GM12878 (cell line): Measurements from ENCODE around the gene PTGES2. TPM values are rescaled to one million over a fixed set of nuclear protein-coding genes. Genes with fewer than 3 reads are reported as not detected.

Source experiments
- ATAC-seq: fragments of 200-7000 bp; cut with Tn5 transposase; 3 replicates; pipeline ENCODE4 v1.9.1; 2020; ENCODE audit warnings: mild to moderate bottlenecking, moderate library complexity
- Bru-seq: library from RNA; stranded (reverse); fragments of 400-500 nt; gene quantifications from one replicate; lab custom pipeline; 2021; lab: Mats Ljungman, UMichigan
- BruChase-seq, 2 experiments: library from RNA; stranded (reverse); fragments of 400-500 nt; gene quantifications; one replicate each; lab custom pipeline; 2021; lab: Mats Ljungman, UMichigan
- BruUV-seq: library from RNA; stranded (reverse); fragments of 400-500 nt; replicated peaks from 2 replicates; lab custom pipeline; 2021; lab: Mats Ljungman, UMichigan
- CTCF ChIA-PET: fragments of 300-600 bp; sonication (Branson Sonifier 250); formaldehyde crosslinking; extraction: SDS; loops from one replicate; lab custom pipeline; 2021; ENCODE audit warnings: inconsistent platforms; lab: Yijun Ruan, JAX
- POLR2A ChIA-PET: fragments of 350-600 bp; formaldehyde crosslinking; extraction: SDS; loops from one replicate; lab custom pipeline; 2021; ENCODE audit warnings: inconsistent platforms; lab: Charles Lee
- RAD21 ChIA-PET: fragments of 300-600 bp; sonication (Branson Sonifier 250); formaldehyde crosslinking; loops from one replicate; lab custom pipeline; 2023; ENCODE audit warnings: antibody characterized with exemption; ENCODE audit not compliant: unreplicated experiment; lab: Charles Lee
- SMC1A ChIA-PET: fragments of 300-600 bp; sonication (Branson Sonifier 250); formaldehyde crosslinking; loops from one replicate; lab custom pipeline; 2023; ENCODE audit not compliant: unreplicated experiment, uncharacterized antibody; lab: Charles Lee
- DNase-seq: peaks from one replicate; pipeline ENCODE4 v3.0.0-alpha.2; 2011; ENCODE audit warnings: low read depth, low spot score
- FAIRE-seq: peaks from 3 replicates; lab custom pipeline; 2011; peaks lifted over from hg19 to GRCh38; lab: Jason Lieb, UNC
- H2AFZ ChIP-seq: 2 replicates; pipeline ENCODE4 v1.6.0; 2011; ENCODE audit warnings: low read depth, low read length, control low read depth; ENCODE audit not compliant: control insufficient read depth
- H3K27ac ChIP-seq: 2 replicates; pipeline ENCODE4 v1.5.1; 2011; ENCODE audit warnings: control low read depth; ENCODE audit not compliant: control insufficient read depth, insufficient read depth
- H3K27me3 ChIP-seq, 2 experiments: replicated peaks in 1 of 2; 2 replicates each; pipeline versions ENCODE4 v1.6.0 to v1.6.1; 2011; ENCODE audit warnings: low read length in 1 of 2; ENCODE audit not compliant: control insufficient read depth in 2 of 2, insufficient read depth in 2 of 2
- H3K36me3 ChIP-seq, 2 experiments: 2 replicates each; pipeline ENCODE4 v1.5.1; 2011; ENCODE audit warnings: low read length in 1 of 2; ENCODE audit not compliant: control insufficient read depth in 2 of 2, insufficient read depth in 2 of 2
- H3K4me1 ChIP-seq: 2 replicates; pipeline ENCODE4 v1.6.1; 2011; ENCODE audit warnings: mild to moderate bottlenecking, low read length, moderate library complexity, mixed read lengths; ENCODE audit not compliant: control insufficient read depth, insufficient read depth
- H3K4me2 ChIP-seq: 2 replicates; pipeline ENCODE4 v1.6.0; 2011; ENCODE audit warnings: control low read depth; ENCODE audit not compliant: control insufficient read depth, insufficient read depth
- H3K4me3 ChIP-seq: fragments of 200-600 bp; sonication (generic); 2 replicates; pipeline ENCODE4 v1.5.1; 2016
- H3K79me2 ChIP-seq: 2 replicates; pipeline ENCODE4 v1.6.0; 2011; ENCODE audit warnings: low read length; ENCODE audit not compliant: control insufficient read depth, insufficient read depth
- H3K9ac ChIP-seq: 2 replicates; pipeline ENCODE4 v1.8.0; 2011; ENCODE audit warnings: low read length, control low read depth, mixed read lengths; ENCODE audit not compliant: control insufficient read depth, insufficient read depth
- H3K9me3 ChIP-seq: replicated peaks from 3 replicates; pipeline ENCODE4 v1.5.1; 2011; ENCODE audit warnings: mild to moderate bottlenecking, low read length; ENCODE audit not compliant: control insufficient read depth, insufficient read depth
- H4K20me1 ChIP-seq: 2 replicates; pipeline ENCODE4 v1.6.0; 2011; ENCODE audit not compliant: control insufficient read depth, insufficient read depth
- BHLHE40 ChIP-seq, 2 experiments: fragments of 450-650 bp in 1 of 2; IDR thresholded peaks; 2 replicates each; pipeline ENCODE4 v1.6.1; 2011 to 2017; ENCODE audit warnings: low read depth in 2 of 2, borderline replicate concordance in 1 of 2, improper control_type of control experiment in 1 of 2, low read length in 1 of 2, mild to moderate bottlenecking in 1 of 2
- ESRRA ChIP-seq: IDR thresholded peaks from 2 replicates; pipeline ENCODE4 v1.6.1; 2012; ENCODE audit warnings: mild to moderate bottlenecking, low read length, improper control_type of control experiment
- GATAD2B ChIP-seq: fragments of 450-650 bp; conservative IDR thresholded peaks from 2 replicates; pipeline ENCODE4 v1.6.1; 2017; ENCODE audit warnings: low read depth, mild to moderate bottlenecking, moderate library complexity
- HDAC6 ChIP-seq: fragments of 200-600 bp; sonication (generic); IDR thresholded peaks from one replicate; pipeline ENCODE4 v1.8.0; 2017; ENCODE audit warnings: antibody characterized with exemption; ENCODE audit not compliant: unreplicated experiment
- LARP7 ChIP-seq: fragments of 450-650 bp; IDR thresholded peaks from 2 replicates; pipeline ENCODE4 v1.6.1; 2017; ENCODE audit warnings: mild to moderate bottlenecking
- MEF2A ChIP-seq: IDR thresholded peaks from 2 replicates; pipeline ENCODE4 v1.6.1; 2011; ENCODE audit warnings: low read depth, mild to moderate bottlenecking, low read length, moderate library complexity; ENCODE audit not compliant: insufficient read depth
- NR2C2 ChIP-seq: IDR thresholded peaks from 2 replicates; pipeline ENCODE4 v1.6.1; 2011; ENCODE audit warnings: borderline replicate concordance, low read depth; ENCODE audit not compliant: control insufficient read depth, insufficient read length
- RELA ChIP-seq: fragments of 450-650 bp; IDR thresholded peaks from 2 replicates; pipeline ENCODE4 v1.8.0; 2014; ENCODE audit warnings: borderline replicate concordance; ENCODE audit not compliant: partially characterized antibody
- SIN3A ChIP-seq: IDR thresholded peaks from 2 replicates; pipeline ENCODE4 v1.6.1; 2012; ENCODE audit warnings: low read depth, low read length, improper control_type of control experiment
- ZNF622 ChIP-seq: fragments of 450-650 bp; IDR thresholded peaks from 2 replicates; pipeline ENCODE4 v1.6.1; 2017; ENCODE audit warnings: mild to moderate bottlenecking, inconsistent platforms
- WGBS: methylation state at CpG from one replicate; pipeline ENCODE4 v1.1.6; 2016; ENCODE audit warnings: low lambda C conversion rate; ENCODE audit not compliant: insufficient replicate concordance, insufficient coverage; ENCODE audit errors: missing lambda C conversion rate; 5-methylcytosine and 5-hydroxymethylcytosine counted together
- in situ Hi-C: fragments of 300-500 bp; cut with MboI; formaldehyde crosslinking; loops from 9 replicates; pipeline ENCODE4 v1.14.3; 2018; ENCODE audit warnings: mixed read lengths
- intact Hi-C: fragments of 100-400 bp; cut with micrococcal nuclease; formaldehyde crosslinking; loops from one replicate; pipeline ENCODE4 v1.14.2; 2022; ENCODE audit not compliant: unreplicated experiment
- long read RNA-seq, 2 experiments: library from polyadenylated mRNA; unstranded; transcript quantifications; one replicate each; pipeline ENCODE4 v2.0.0, GENCODE V29; 2019 to 2020
- polyA minus RNA-seq, 3 experiments: library from RNA; depleted of rRNA, polyadenylated mRNA; stranded (reverse); fragments of >200 nt; gene quantifications; 2 replicates each; pipeline ENCODE4 v1.2.3, GENCODE V29; 2011
- polyA plus RNA-seq, 11 experiments: library from polyadenylated mRNA; depleted of rRNA in 4 of 11; unstranded in 6 of 11; stranded (reverse) in 5 of 11; fragments of >200 nt; fragmentation: Nextera tagmentation in 4 of 11; fragmentation: Illumina TruSeq in 1 of 11; extraction: Ambion mirVana in 4 of 11; extraction: Trizol in 1 of 11; gene quantifications; 1 replicate in 1 of 11; 2 replicates in 10 of 11; pipeline versions ENCODE4 v1.2.1 to v1.2.3, GENCODE V29; 2011 to 2016; ENCODE audit warnings: inconsistent platforms in 2 of 11, missing spikeins in 2 of 11, low read depth in 1 of 11
- total RNA-seq, 4 experiments: library from RNA; depleted of rRNA in 3 of 4; stranded (reverse); fragments of >200 nt in 3 of 4; fragmentation: Illumina TruSeq in 1 of 4; extraction: Trizol in 1 of 4; gene quantifications; 2 replicates each; pipeline versions ENCODE4 v1.2.1 to v1.2.3, GENCODE V29; 2013 to 2021
- TF ChIP-seq, protein P1 (sequence below): IDR thresholded peaks from 2 replicates; pipeline ENCODE4 v1.6.1; 2011; ENCODE audit warnings: low read depth, low read length, improper control_type of control experiment, borderline replicate concordance
- TF ChIP-seq, protein P2 (sequence below): IDR thresholded peaks from 2 replicates; pipeline ENCODE4 v1.6.1; 2012; ENCODE audit warnings: low read depth, low read length, improper control_type of control experiment
- TF ChIP-seq, protein P3 (sequence below): IDR thresholded peaks from 2 replicates; pipeline ENCODE4 v1.6.1; 2012; ENCODE audit warnings: low read depth, low read length, improper control_type of control experiment
- TF ChIP-seq, protein P4 (sequence below): fragments of 450-650 bp; conservative IDR thresholded peaks from 2 replicates; pipeline ENCODE4 v1.6.1; 2017; ENCODE audit warnings: mild to moderate bottlenecking, moderate library complexity

Gene PTGES2
- 116 TPM in 2 replicates for total RNA-seq (2013; cell fraction: nucleolus; rRNA removed)
- total RNA-seq (2014; rRNA removed) (127 and 141 TPM in 2 replicates), total RNA-seq (2014; rRNA removed; fragmentation: Illumina TruSeq; extraction: Trizol) (45.8 and 57.9 TPM in 2 replicates), total RNA-seq (2021) (99.5 and 106 TPM in 2 replicates), polyA plus RNA-seq (2011; rRNA removed) (54.8 and 98.8 TPM in 2 replicates), polyA plus RNA-seq (2014; fragmentation: Illumina TruSeq; extraction: Trizol) (34.3 and 59.9 TPM in 2 replicates), polyA plus RNA-seq (2014; fragmentation: Nextera tagmentation; extraction: Ambion mirVana) (1 to 10 TPM; 2.1 to 7.0 TPM), polyA plus RNA-seq (2014; rRNA removed) (107 and 125 TPM in 2 replicates), polyA plus RNA-seq (2016; fragmentation: Nextera tagmentation; extraction: Ambion mirVana) (100 to 1,000 TPM; 114 to 131 TPM), polyA minus RNA-seq (2011; rRNA and poly(A)+ RNA removed) (67.9 and 113 TPM in 2 replicates), Bru-seq, nascent RNA (percentile 81 among the genes with signal in this experiment), BruChase-seq, experiment 1, labeled RNA remaining after a 6-hour chase (percentile 90 among the genes with signal in this experiment), BruChase-seq, experiment 2, labeled RNA remaining after a 2-hour chase (percentile 80 among the genes with signal in this experiment)
- polyA plus RNA-seq (2011; ENCODE audit: low read depth), result 19.0 TPM
- 104 and 167 TPM in 2 replicates for polyA plus RNA-seq (2011; cell fraction: cytosol; rRNA removed)
- polyA plus RNA-seq (2011; cell fraction: nucleus; rRNA removed), result 214 and 242 TPM in 2 replicates
- polyA plus RNA-seq (2012), result 37.4 and 47.3 TPM in 2 replicates
- polyA minus RNA-seq (2011; cell fraction: cytosol; rRNA and poly(A)+ RNA removed), result 32.5 and 41.4 TPM in 2 replicates
- polyA minus RNA-seq (2011; cell fraction: nucleus; rRNA and poly(A)+ RNA removed), result 42.6 and 74.1 TPM in 2 replicates
- long read RNA-seq, experiment 1, transcript PTGES2-202 (7 exons, 2,331 nt), result major isoform, 52 of 74 reads
- long read RNA-seq, experiment 1, partial matches to known transcripts, result 3 of 74 reads
- long read RNA-seq, experiment 1, other reads (novel, unspliced or antisense), result 19 of 74 reads
- long read RNA-seq, experiment 2, partial matches to known transcripts, result 0 of 1 reads
- long read RNA-seq, experiment 2, other reads (novel, unspliced or antisense), result 1 of 1 reads

DNA sequence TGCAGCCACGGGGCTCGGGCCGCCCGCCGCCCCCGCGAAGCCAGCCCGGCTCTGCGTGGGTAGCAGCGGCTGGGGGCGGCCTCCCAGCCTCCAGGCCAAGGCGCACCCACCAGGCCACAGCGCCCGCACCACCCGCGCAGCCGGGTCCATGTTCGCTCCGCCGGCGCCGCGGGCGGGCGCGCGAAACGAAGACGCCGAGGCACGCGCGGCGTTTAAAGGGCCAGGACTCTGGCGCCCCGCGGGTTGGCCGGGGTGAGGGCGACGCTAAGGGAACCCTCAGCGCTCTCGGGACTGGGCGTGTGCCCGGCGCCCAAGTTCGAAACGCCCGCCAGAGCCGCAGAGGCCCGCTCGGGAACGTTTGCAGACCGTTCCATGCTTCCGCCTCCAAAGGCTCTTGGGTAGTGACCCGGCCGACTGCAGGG lies at the start of gene PTGES2:
Gene PTGES2, minus strand, starts transcription at position 162 of the 422 bp plus-strand sequence. Its CDS starts 12 bp downstream, at position 150.
- Histone ChIP-seq H4K20me1 (no peaks in the 10 kb centered on the region), H3K27ac (peak within 1 kb of the TSS; percentile 99), H3K9ac (peak within 1 kb of the TSS; percentile 98), H3K36me3 (peaks cover 1 to 12% of the 10 kb centered on the region in 2 experiments; a peak in 3 of 4 replicates), H3K4me3 (peak within 1 kb of the TSS; percentile 88), H3K27me3 (no peaks in the 10 kb centered on the region; a peak in 2 of 4 replicates), H2AFZ (peak within 1 kb of the TSS; percentile 99), H3K79me2 (peaks cover 32% of the 10 kb centered on the region), H3K4me1 (peaks cover 14% of the 10 kb centered on the region; the same call in 1 of the 2 replicates), H3K4me2 (peak within 1 kb of the TSS; percentile 79), H3K9me3 (no peaks in the 10 kb centered on the region)
- ATAC-seq (peak; percentile 81), DNase-seq (no peak), FAIRE-seq (no peak)
- intact Hi-C loops, result loop anchor here (1.0 to 5.0 kb wide), 3 partner anchors 33 to 340 kb away; partner anchors contain the start of genes BBLN, CDK9 and SLC27A4
- CTCF ChIA-PET, result interaction anchor here (7.4 kb wide), 1 partner anchor 12 kb away, joined by 84 read pairs; no protein-coding TSS in a partner anchor
- in situ Hi-C loops, result no loop called here
- RAD21 ChIA-PET, result interaction anchor here (0.5 kb wide), 1 partner anchor 167 kb away, joined by 3 read pairs; no protein-coding TSS in a partner anchor
- BruUV-seq, result no TSS peak
- 0% methylated on average over 40 of the region's 56 CpGs for WGBS
- POLR2A ChIA-PET, result interaction anchor here (1.5 kb wide), 1 partner anchor 8 kb away, joined by 4 read pairs; no protein-coding TSS in a partner anchor
- SMC1A ChIA-PET, result no interaction called here
- peak; percentile 33; the same call in 1 of the 2 replicates for TF ChIP-seq SIN3A
- TF ChIP-seq, protein P1, sequence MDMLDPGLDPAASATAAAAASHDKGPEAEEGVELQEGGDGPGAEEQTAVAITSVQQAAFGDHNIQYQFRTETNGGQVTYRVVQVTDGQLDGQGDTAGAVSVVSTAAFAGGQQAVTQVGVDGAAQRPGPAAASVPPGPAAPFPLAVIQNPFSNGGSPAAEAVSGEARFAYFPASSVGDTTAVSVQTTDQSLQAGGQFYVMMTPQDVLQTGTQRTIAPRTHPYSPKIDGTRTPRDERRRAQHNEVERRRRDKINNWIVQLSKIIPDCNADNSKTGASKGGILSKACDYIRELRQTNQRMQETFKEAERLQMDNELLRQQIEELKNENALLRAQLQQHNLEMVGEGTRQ, result no peak
- TF ChIP-seq, protein P2, sequence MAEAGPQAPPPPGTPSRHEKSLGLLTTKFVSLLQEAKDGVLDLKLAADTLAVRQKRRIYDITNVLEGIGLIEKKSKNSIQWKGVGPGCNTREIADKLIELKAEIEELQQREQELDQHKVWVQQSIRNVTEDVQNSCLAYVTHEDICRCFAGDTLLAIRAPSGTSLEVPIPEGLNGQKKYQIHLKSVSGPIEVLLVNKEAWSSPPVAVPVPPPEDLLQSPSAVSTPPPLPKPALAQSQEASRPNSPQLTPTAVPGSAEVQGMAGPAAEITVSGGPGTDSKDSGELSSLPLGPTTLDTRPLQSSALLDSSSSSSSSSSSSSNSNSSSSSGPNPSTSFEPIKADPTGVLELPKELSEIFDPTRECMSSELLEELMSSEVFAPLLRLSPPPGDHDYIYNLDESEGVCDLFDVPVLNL, result 0 out of 2 replicates have a peak, but pooled peaks have one; percentile 51
- no peak for TF ChIP-seq NR2C2
- peak; percentile 61 for TF ChIP-seq RELA
- TF ChIP-seq MEF2A, result 0 out of 2 replicates have a peak, but pooled peaks have one; percentile 25
- TF ChIP-seq, protein P3, sequence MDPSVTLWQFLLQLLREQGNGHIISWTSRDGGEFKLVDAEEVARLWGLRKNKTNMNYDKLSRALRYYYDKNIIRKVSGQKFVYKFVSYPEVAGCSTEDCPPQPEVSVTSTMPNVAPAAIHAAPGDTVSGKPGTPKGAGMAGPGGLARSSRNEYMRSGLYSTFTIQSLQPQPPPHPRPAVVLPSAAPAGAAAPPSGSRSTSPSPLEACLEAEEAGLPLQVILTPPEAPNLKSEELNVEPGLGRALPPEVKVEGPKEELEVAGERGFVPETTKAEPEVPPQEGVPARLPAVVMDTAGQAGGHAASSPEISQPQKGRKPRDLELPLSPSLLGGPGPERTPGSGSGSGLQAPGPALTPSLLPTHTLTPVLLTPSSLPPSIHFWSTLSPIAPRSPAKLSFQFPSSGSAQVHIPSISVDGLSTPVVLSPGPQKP, result no peak
- peak; percentile 92 to 97 for TF ChIP-seq BHLHE40 (IDR thresholded peaks at IDR 0.05; ENCODE audit: borderline replicate concordance in 1 of 2, low read depth in 2 of 2, low read length in 1 of 2)
- TF ChIP-seq HDAC6, result peak; percentile 51
- peak; percentile 93 for TF ChIP-seq LARP7
- TF ChIP-seq, protein P4, sequence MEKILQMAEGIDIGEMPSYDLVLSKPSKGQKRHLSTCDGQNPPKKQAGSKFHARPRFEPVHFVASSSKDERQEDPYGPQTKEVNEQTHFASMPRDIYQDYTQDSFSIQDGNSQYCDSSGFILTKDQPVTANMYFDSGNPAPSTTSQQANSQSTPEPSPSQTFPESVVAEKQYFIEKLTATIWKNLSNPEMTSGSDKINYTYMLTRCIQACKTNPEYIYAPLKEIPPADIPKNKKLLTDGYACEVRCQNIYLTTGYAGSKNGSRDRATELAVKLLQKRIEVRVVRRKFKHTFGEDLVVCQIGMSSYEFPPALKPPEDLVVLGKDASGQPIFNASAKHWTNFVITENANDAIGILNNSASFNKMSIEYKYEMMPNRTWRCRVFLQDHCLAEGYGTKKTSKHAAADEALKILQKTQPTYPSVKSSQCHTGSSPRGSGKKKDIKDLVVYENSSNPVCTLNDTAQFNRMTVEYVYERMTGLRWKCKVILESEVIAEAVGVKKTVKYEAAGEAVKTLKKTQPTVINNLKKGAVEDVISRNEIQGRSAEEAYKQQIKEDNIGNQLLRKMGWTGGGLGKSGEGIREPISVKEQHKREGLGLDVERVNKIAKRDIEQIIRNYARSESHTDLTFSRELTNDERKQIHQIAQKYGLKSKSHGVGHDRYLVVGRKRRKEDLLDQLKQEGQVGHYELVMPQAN, result peak; percentile 89
- TF ChIP-seq GATAD2B, result peak; percentile 98
- TF ChIP-seq ESRRA, result no peak
- TF ChIP-seq ZNF622, result no peak
